A549 (cell line): ENCODE data around the gene PITX1.

Experiments
- BHLHE40 ChIP-seq: IDR thresholded peaks from 2 replicates; pipeline ENCODE4 v1.6.1; 2012; ENCODE audit warnings: low read depth, low read length, inconsistent platforms
- HOXA7 ChIP-seq: fragments of 250-450 bp; sonication (Bioruptor Pico); IDR thresholded peaks from 2 replicates; pipeline ENCODE4 v1.5.0; 2020; ENCODE audit warnings: mild to moderate bottlenecking, moderate library complexity
- MAZ ChIP-seq: fragments of 150-350 bp; IDR thresholded peaks from 2 replicates; pipeline ENCODE4 v1.6.1; 2014; ENCODE audit warnings: antibody characterized with exemption, low read depth, low read length, borderline replicate concordance
- MYC ChIP-seq: IDR thresholded peaks from 2 replicates; pipeline ENCODE4 v1.6.1; 2012; ENCODE audit warnings: mild to moderate bottlenecking, inconsistent platforms, low read length, improper control_type of control experiment, borderline replicate concordance
- POLR2A ChIP-seq: IDR thresholded peaks from 2 replicates; pipeline ENCODE4 v1.6.1; 2012; ENCODE audit warnings: mild to moderate bottlenecking, low read length
- RAD21 ChIP-seq, 2 experiments: fragments of >200 bp in 1 of 2; sonication (Bioruptor Twin) in 1 of 2; formaldehyde crosslinking in 1 of 2; IDR thresholded peaks in 1 of 2; conservative IDR thresholded peaks in 1 of 2; 2 replicates in 1 of 2; 3 replicates in 1 of 2; pipeline ENCODE4 v1.6.1; 2012 to 2018; ENCODE audit warnings: inconsistent platforms in 1 of 2
- USF2 ChIP-seq: fragments of 450-650 bp; IDR thresholded peaks from 2 replicates; pipeline ENCODE4 v1.6.1; 2014; ENCODE audit warnings: antibody characterized with exemption
- TF ChIP-seq, protein P1 (sequence below): fragments of >200 bp; sonication (Bioruptor Twin); formaldehyde crosslinking; IDR thresholded peaks from 3 replicates; pipeline ENCODE4 v1.5.1; 2016

GRCh38 chr5:135033901-135034235, at the start of gene PITX1:
- TF ChIP-seq, protein P1, sequence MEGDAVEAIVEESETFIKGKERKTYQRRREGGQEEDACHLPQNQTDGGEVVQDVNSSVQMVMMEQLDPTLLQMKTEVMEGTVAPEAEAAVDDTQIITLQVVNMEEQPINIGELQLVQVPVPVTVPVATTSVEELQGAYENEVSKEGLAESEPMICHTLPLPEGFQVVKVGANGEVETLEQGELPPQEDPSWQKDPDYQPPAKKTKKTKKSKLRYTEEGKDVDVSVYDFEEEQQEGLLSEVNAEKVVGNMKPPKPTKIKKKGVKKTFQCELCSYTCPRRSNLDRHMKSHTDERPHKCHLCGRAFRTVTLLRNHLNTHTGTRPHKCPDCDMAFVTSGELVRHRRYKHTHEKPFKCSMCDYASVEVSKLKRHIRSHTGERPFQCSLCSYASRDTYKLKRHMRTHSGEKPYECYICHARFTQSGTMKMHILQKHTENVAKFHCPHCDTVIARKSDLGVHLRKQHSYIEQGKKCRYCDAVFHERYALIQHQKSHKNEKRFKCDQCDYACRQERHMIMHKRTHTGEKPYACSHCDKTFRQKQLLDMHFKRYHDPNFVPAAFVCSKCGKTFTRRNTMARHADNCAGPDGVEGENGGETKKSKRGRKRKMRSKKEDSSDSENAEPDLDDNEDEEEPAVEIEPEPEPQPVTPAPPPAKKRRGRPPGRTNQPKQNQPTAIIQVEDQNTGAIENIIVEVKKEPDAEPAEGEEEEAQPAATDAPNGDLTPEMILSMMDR = no peak
- TF ChIP-seq RAD21 (conservative IDR thresholded peaks at IDR 0.05 in 1 of 2, IDR thresholded peaks at IDR 0.05 in 1 of 2) (no peak), HOXA7 (CRISPR knock-in tag) (no peak), USF2 (no peak), MYC (no peak), POLR2A (peak; percentile 18; the same call in 1 of the 2 replicates), MAZ (no peak), BHLHE40 (no peak)
